Gastrocnemius medialis (tissue), 4 donors: ENCODE results near the gene OR52W1. TPM values are rescaled to one million over a fixed set of nuclear protein-coding genes. Genes with fewer than 3 reads are reported as not detected.
A peak's percentile ranks its signal among the peaks of the same experiment; 100 is the strongest.

ENCODE experiments used
- ATAC-seq, 2 donors: fragments of 150-250 bp; one replicate each; pipeline ENCODE4 v1.9.1; 2016
- DNase-seq, 2 donors: peaks; one replicate each; pipeline ENCODE4 v3.0.0-alpha.2; 2019
- H3K27ac ChIP-seq, 4 donors: fragments of 200-600 bp; sonication (generic); 1 replicate in 1 of 4; 2 replicates in 3 of 4; pipeline ENCODE4 v1.5.1; 2016 to 2018; ENCODE audit warnings: mild to moderate bottlenecking in 2 of 4, moderate library complexity in 1 of 4
- H3K27me3 ChIP-seq, 3 donors: fragments of 200-600 bp; sonication (generic) in 2 of 3; 1 replicate in 1 of 3; 2 replicates in 2 of 3; pipeline versions ENCODE4 v1.5.1 to v1.6.0; 2016 to 2019; ENCODE audit warnings: mild to moderate bottlenecking in 1 of 3, moderate library complexity in 1 of 3
- H3K36me3 ChIP-seq, 2 donors: fragments of 200-600 bp; sonication (generic) in 1 of 2; one replicate each; pipeline ENCODE4 v1.5.1; 2017 to 2018
- H3K4me1 ChIP-seq, 2 donors: fragments of 200-600 bp; sonication (generic) in 1 of 2; one replicate each; pipeline ENCODE4 v1.5.1; 2016 to 2017; ENCODE audit warnings: mild to moderate bottlenecking in 2 of 2
- H3K4me3 ChIP-seq, 4 donors: fragments of 200-600 bp; sonication (generic) in 3 of 4; 1 replicate in 1 of 4; 2 replicates in 3 of 4; pipeline ENCODE4 v1.5.1; 2016 to 2019; ENCODE audit warnings: mild to moderate bottlenecking in 2 of 4
- H3K9me3 ChIP-seq, 3 donors: fragments of 200-600 bp; sonication (generic) in 2 of 3; 1 replicate in 1 of 3; 2 replicates in 2 of 3; pipeline ENCODE4 v1.5.1; 2016 to 2019
- CTCF ChIP-seq, 5 experiments: fragments of 450-650 bp in 3 of 5; fragments of 200-600 bp in 2 of 5; sonication (generic) in 2 of 5; IDR thresholded peaks in 4 of 5; conservative IDR thresholded peaks in 1 of 5; 1 replicate in 4 of 5; 2 replicates in 1 of 5; pipeline ENCODE4 v1.5.1; 2016 to 2019; ENCODE audit warnings: antibody characterized with exemption in 5 of 5, mild to moderate bottlenecking in 3 of 5, moderate library complexity in 3 of 5
- POLR2A ChIP-seq, 2 donors: fragments of 450-650 bp; IDR thresholded peaks; one replicate each; pipeline ENCODE4 v1.6.1; 2017; ENCODE audit warnings: antibody characterized with exemption in 2 of 2, mild to moderate bottlenecking in 2 of 2, moderate library complexity in 2 of 2
- in situ Hi-C, 4 donors: fragments of 200-750 bp; cut with MboI; loops; one replicate each; pipeline versions ENCODE4 v1.15.0 to v1.8.0; 2017; ENCODE audit warnings: low sequenced_read_pairs in 4 of 4
- intact Hi-C: fragments of 100-400 bp; cut with DNase I; formaldehyde crosslinking; loops from one replicate; pipeline ENCODE4 v1.15.1; 2023; ENCODE audit warnings: low total_unique reads
- total RNA-seq, 4 donors: library from RNA; depleted of rRNA; stranded (reverse); fragments of >200 nt; gene quantifications; one replicate each; pipeline versions ENCODE4 v1.1.0 to v1.2.3, GENCODE V29; 2016

OR52W1 gene
- total RNA-seq, 4 donors from 2014 or later: not detected

DNA sequence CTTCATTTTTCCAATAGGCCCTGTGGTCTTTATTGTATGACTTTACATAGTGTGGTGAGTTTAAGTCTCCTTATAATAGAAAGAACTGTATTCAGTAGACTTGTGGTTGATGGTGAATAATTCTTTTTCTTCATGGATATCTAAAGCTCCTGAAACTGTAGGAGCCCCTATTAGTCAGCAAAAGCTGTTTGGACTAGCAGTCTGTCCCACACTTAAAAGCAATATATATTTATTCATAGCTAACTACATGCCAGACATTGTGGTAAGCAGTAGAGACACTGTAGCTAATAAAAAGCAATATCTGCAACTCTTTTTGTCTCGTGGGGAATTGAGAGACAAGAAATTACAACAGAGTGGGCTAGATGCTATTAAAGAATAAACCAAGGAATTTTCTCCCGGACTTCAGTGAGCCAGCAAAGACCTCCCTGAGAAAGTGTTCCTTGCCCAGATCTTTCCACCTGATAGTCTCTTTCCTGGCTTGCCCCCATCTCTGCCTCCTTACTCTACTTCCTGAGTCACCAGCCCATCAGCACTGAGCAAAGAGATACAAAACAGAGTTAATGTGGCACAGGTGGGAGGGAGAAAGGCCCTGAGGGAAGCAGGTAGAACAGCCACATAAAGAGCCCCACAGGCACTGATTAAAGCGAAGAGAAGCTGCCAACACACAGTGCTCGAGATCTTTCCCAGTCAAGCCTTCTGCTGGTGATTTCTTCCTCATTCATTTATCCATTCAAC lies 1.4 kb upstream of the OR52W1 start:
- intact Hi-C loops: no loop called here

GRCh38 chr11:6200975-6201374 lies 2.0 kb downstream of the OR52W1 start:
- ATAC-seq: peak; percentile 63 to 82
- TF ChIP-seq POLR2A (IDR thresholded peaks at IDR 0.05) (no peak), CTCF (IDR thresholded peaks at IDR 0.05 in 4 of 5, conservative IDR thresholded peaks at IDR 0.05 in 1 of 5) (no peak)
- Histone ChIP-seq H3K4me1 (no peaks in the 10 kb centered on the region), H3K27me3 (no peaks in the 10 kb centered on the region), H3K27ac (no peak overlapping the region), H3K9me3 (no peaks in the 10 kb centered on the region), H3K36me3 (peaks cover 0 to 5% of the 10 kb centered on the region in 2 donors), H3K4me3 (no peak overlapping the region)
- peak; percentile 34 to 47 for DNase-seq
- in situ Hi-C loops (no loop called here), intact Hi-C loops (no loop called here)

More for the DNA sequence above, 1.4 kb upstream of the OR52W1 start:
- no peak overlapping the region for H3K27ac ChIP-seq
- TF ChIP-seq POLR2A (IDR thresholded peaks at IDR 0.05) (no peak), CTCF (IDR thresholded peaks at IDR 0.05 in 4 of 5, conservative IDR thresholded peaks at IDR 0.05 in 1 of 5) (no peak)
- H3K9me3 ChIP-seq: no peaks in the 10 kb centered on the region
- H3K4me1 ChIP-seq: no peaks in the 10 kb centered on the region
- H3K27me3 ChIP-seq: no peaks in the 10 kb centered on the region
- ATAC-seq (no peak), DNase-seq (no peak)
- no peaks in the 10 kb centered on the region for H3K36me3 ChIP-seq
- in situ Hi-C loops: no loop called here
- no peak overlapping the region for H3K4me3 ChIP-seq

DNA sequence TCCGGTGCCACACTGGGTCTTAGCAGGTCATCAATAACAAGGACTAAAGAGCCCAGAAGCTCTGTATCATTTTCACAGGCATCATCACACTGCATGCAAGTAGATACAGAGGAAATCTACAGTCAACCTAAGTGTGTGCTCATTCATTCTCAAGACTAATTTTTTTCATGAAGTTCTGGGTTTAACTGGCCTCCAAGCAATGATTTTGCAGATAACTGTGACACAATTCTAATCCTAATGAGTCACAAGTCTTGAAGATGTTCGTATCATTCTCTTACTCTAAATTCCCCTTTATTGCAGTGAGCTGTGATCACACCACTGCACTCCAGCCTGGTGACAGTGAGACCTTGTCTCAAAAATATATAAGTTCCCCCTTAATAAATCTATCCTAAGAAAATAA lies 2.5 kb downstream of the OR52W1 start:
- ATAC-seq: no peak
- TF ChIP-seq POLR2A (IDR thresholded peaks at IDR 0.05): no peak
- no peak for TF ChIP-seq CTCF (IDR thresholded peaks at IDR 0.05 in 4 of 5, conservative IDR thresholded peaks at IDR 0.05 in 1 of 5)
- H3K27ac ChIP-seq: no peak overlapping the region

GRCh38 chr11:6202041-6202440 lies 3.0 kb downstream of the OR52W1 start:
- intact Hi-C loops: no loop called here
- no peak for DNase-seq
- no peak overlapping the region for H3K4me3 ChIP-seq
- no peak for ATAC-seq
- peaks cover 0 to 5% of the 10 kb centered on the region in 2 donors for H3K36me3 ChIP-seq
- no peaks in the 10 kb centered on the region for H3K27me3 ChIP-seq
- in situ Hi-C loops: no loop called here
- H3K4me1 ChIP-seq: no peaks in the 10 kb centered on the region
- no peak overlapping the region for H3K27ac ChIP-seq
- no peaks in the 10 kb centered on the region for H3K9me3 ChIP-seq
- TF ChIP-seq POLR2A (IDR thresholded peaks at IDR 0.05) (no peak), CTCF (IDR thresholded peaks at IDR 0.05 in 4 of 5, conservative IDR thresholded peaks at IDR 0.05 in 1 of 5) (no peak)

More for the DNA sequence above, 2.5 kb downstream of the OR52W1 start:
- Histone ChIP-seq H3K27me3 (no peaks in the 10 kb centered on the region), H3K9me3 (no peaks in the 10 kb centered on the region), H3K36me3 (peaks cover 0 to 5% of the 10 kb centered on the region in 2 donors), H3K4me3 (no peak overlapping the region), H3K4me1 (no peaks in the 10 kb centered on the region)
- DNase-seq: no peak
- intact Hi-C loops: no loop called here
- in situ Hi-C loops: no loop called here
